SK-N-SH (cell line): Measurements from ENCODE around the gene IL17REL. TPM values are rescaled to one million over a fixed set of nuclear protein-coding genes. Genes with fewer than 3 reads are reported as not detected.

Experiments used
- CTCF ChIA-PET: fragments of 300-600, 350-600 bp; formaldehyde crosslinking; extraction: SDS; loops from one replicate; lab custom pipeline; 2021; lab: Yijun Ruan, JAX
- POLR2A ChIA-PET: fragments of 350-600 bp; sonication (Branson Sonifier 250); formaldehyde crosslinking; extraction: SDS; loops from one replicate; lab custom pipeline; 2020; ENCODE audit warnings: antibody characterized with exemption, inconsistent platforms; lab: Yijun Ruan, JAX
- DNase-seq: peaks from one replicate; pipeline ENCODE4 v3.0.0; 2012
- H2AFZ ChIP-seq: fragments of 200-600 bp; sonication (generic); 2 replicates; pipeline ENCODE4 v1.8.1; 2016; ENCODE audit warnings: antibody characterized with exemption, mild to moderate bottlenecking, low read depth
- H3F3A ChIP-seq: fragments of 200-600 bp; sonication (generic); replicated peaks from 2 replicates; pipeline ENCODE3; 2016; ENCODE audit warnings: antibody characterized with exemption, mild to moderate bottlenecking; ENCODE audit not compliant: insufficient read depth
- H3K27ac ChIP-seq, 2 experiments: fragments of 200-500 bp in 1 of 2; fragments of 200-600 bp in 1 of 2; sonication (Bioruptor generic) in 1 of 2; sonication (generic), shearing (Covaris generic) in 1 of 2; 2 replicates each; pipeline versions ENCODE4 v1.5.1 to v1.6.1; 2014 to 2016; ENCODE audit warnings: low read depth in 2 of 2, inconsistent platforms in 1 of 2, low read length in 1 of 2, mild to moderate bottlenecking in 1 of 2, mixed read lengths in 1 of 2
- H3K27me3 ChIP-seq: fragments of 200-600 bp; sonication (generic), shearing (Covaris generic); 2 replicates; pipeline ENCODE4 v1.6.1; 2016; ENCODE audit warnings: mixed run types; ENCODE audit not compliant: insufficient read depth
- H3K36me3 ChIP-seq, 2 experiments: fragments of 200-500 bp in 1 of 2; fragments of 200-600 bp in 1 of 2; sonication (Bioruptor generic) in 1 of 2; sonication (generic) in 1 of 2; replicated peaks in 1 of 2; 2 replicates each; pipeline versions ENCODE3 to v1.5.1; 2014 to 2016; ENCODE audit warnings: low read length in 1 of 2, mild to moderate bottlenecking in 1 of 2; ENCODE audit not compliant: insufficient read depth in 2 of 2, control insufficient read depth in 1 of 2
- H3K4me1 ChIP-seq, 2 experiments: fragments of 200-500 bp in 1 of 2; fragments of 200-600 bp in 1 of 2; sonication (Bioruptor generic) in 1 of 2; sonication (generic), shearing (Covaris generic) in 1 of 2; 2 replicates each; pipeline versions ENCODE4 v1.5.1 to v1.6.1; 2014 to 2016; ENCODE audit warnings: low read depth in 1 of 2, low read length in 1 of 2, mixed run types in 1 of 2; ENCODE audit not compliant: insufficient read depth in 2 of 2, control insufficient read depth in 1 of 2
- H3K4me2 ChIP-seq: fragments of 200-600 bp; sonication (generic), shearing (Covaris generic); 2 replicates; pipeline ENCODE4 v1.6.1; 2017; ENCODE audit warnings: mixed run types
- H3K4me3 ChIP-seq, 2 experiments: fragments of 200-500 bp in 1 of 2; fragments of 200-600 bp in 1 of 2; sonication (Bioruptor generic) in 1 of 2; sonication (generic), shearing (Covaris generic) in 1 of 2; 2 replicates each; pipeline versions ENCODE4 v1.5.1 to v1.8.1; 2014 to 2016; ENCODE audit warnings: low read depth in 2 of 2, inconsistent platforms in 1 of 2, low read length in 1 of 2, mild to moderate bottlenecking in 1 of 2, mixed read lengths in 1 of 2, moderate library complexity in 1 of 2
- H3K79me2 ChIP-seq: fragments of 200-600 bp; sonication (generic); 2 replicates; pipeline ENCODE4 v1.8.1; 2017; ENCODE audit warnings: mild to moderate bottlenecking; ENCODE audit not compliant: insufficient read depth
- H3K9ac ChIP-seq: fragments of 200-600 bp; sonication (generic); 2 replicates; pipeline ENCODE4 v1.6.1; 2017; ENCODE audit warnings: mixed run types
- H3K9me2 ChIP-seq: fragments of 200-600 bp; sonication (generic); 2 replicates; pipeline ENCODE4 v1.6.1; 2017; ENCODE audit warnings: mixed run types
- H3K9me3 ChIP-seq: fragments of 200-600 bp; sonication (generic); 2 replicates; pipeline ENCODE4 v1.6.1; 2017; ENCODE audit warnings: mixed run types, mild to moderate bottlenecking, moderate library complexity
- H4K20me1 ChIP-seq: fragments of 200-600 bp; sonication (generic); 2 replicates; pipeline ENCODE4 v1.6.1; 2017; ENCODE audit warnings: mild to moderate bottlenecking, mixed run types; ENCODE audit not compliant: insufficient read depth
- CHD2 ChIP-seq: fragments of 150-350 bp; IDR thresholded peaks from 2 replicates; pipeline ENCODE4 v1.6.1; 2018; ENCODE audit warnings: low read length; ENCODE audit not compliant: partially characterized antibody
- CTCF ChIP-seq: fragments of 200-600 bp; sonication (generic); IDR thresholded peaks from 2 replicates; pipeline ENCODE4 v1.6.1; 2017; ENCODE audit warnings: antibody characterized with exemption, mild to moderate bottlenecking, moderate library complexity
- ELF1 ChIP-seq: IDR thresholded peaks from 2 replicates; pipeline ENCODE4 v1.4.0; 2012
- EP300 ChIP-seq, 2 experiments: IDR thresholded peaks; 2 replicates each; pipeline versions ENCODE4 v1.4.0 to v1.6.1; 2012; ENCODE audit warnings: borderline replicate concordance in 1 of 2, low read depth in 1 of 2, low read length in 1 of 2
- FOXJ3 ChIP-seq: sonication (generic); formaldehyde crosslinking; IDR thresholded peaks from 2 replicates; pipeline ENCODE4 v1.5.1; 2020; ENCODE audit warnings: mild to moderate bottlenecking, missing genetic modification reagents
- FOXM1 ChIP-seq: IDR thresholded peaks from 2 replicates; pipeline ENCODE4 v1.4.0; 2012; ENCODE audit warnings: low read depth, mild to moderate bottlenecking
- IRF3 ChIP-seq: fragments of 150-350 bp; IDR thresholded peaks from 2 replicates; pipeline ENCODE4 v1.6.1; 2016; ENCODE audit warnings: mild to moderate bottlenecking, low read depth, low read length
- NRF1 ChIP-seq: IDR thresholded peaks from 2 replicates; pipeline ENCODE4 v1.6.1; 2012; ENCODE audit warnings: low read depth, mild to moderate bottlenecking, low read length
- PBX3 ChIP-seq: IDR thresholded peaks from 2 replicates; pipeline ENCODE4; 2012
- REST ChIP-seq: IDR thresholded peaks from 2 replicates; pipeline ENCODE4 v1.6.1; 2012; ENCODE audit warnings: mild to moderate bottlenecking, low read depth, low read length, moderate library complexity
- RFX5 ChIP-seq: IDR thresholded peaks from 2 replicates; pipeline ENCODE4 v1.6.1; 2012; ENCODE audit warnings: mild to moderate bottlenecking, improper control_type of control experiment, low read length
- RXRA ChIP-seq: IDR thresholded peaks from 2 replicates; pipeline ENCODE4 v1.4.0; 2012; ENCODE audit warnings: low read depth, mild to moderate bottlenecking, borderline replicate concordance
- SMC3 ChIP-seq: IDR thresholded peaks from 2 replicates; pipeline ENCODE4 v1.6.1; 2012; ENCODE audit warnings: low read depth, low read length, improper control_type of control experiment
- TCF12 ChIP-seq: IDR thresholded peaks from 2 replicates; pipeline ENCODE4 v1.4.0; 2012
- TEAD4 ChIP-seq: IDR thresholded peaks from 2 replicates; pipeline ENCODE4 v1.4.0; 2012; ENCODE audit warnings: mild to moderate bottlenecking, borderline replicate concordance; ENCODE audit not compliant: insufficient read depth
- USF1 ChIP-seq: IDR thresholded peaks from 2 replicates; pipeline ENCODE4 v1.4.0; 2012; ENCODE audit warnings: low read depth, borderline replicate concordance
- USF2 ChIP-seq: fragments of 150-350 bp; IDR thresholded peaks from 2 replicates; pipeline ENCODE4 v1.6.1; 2017; ENCODE audit warnings: antibody characterized with exemption, low read length, low read depth, borderline replicate concordance
- YY1 ChIP-seq: IDR thresholded peaks from 2 replicates; pipeline ENCODE4 v1.4.0; 2012; ENCODE audit warnings: low read depth, mild to moderate bottlenecking
- ZBTB33 ChIP-seq: IDR thresholded peaks from 2 replicates; pipeline ENCODE4 v1.4.0; 2012; ENCODE audit warnings: low read depth, borderline replicate concordance
- WGBS: methylation state at CpG from one replicate; pipeline ENCODE4 v1.1.6; 2017; ENCODE audit warnings: low lambda C conversion rate; 5-methylcytosine and 5-hydroxymethylcytosine counted together
- polyA plus RNA-seq, 3 experiments: library from polyadenylated mRNA; depleted of rRNA; stranded (reverse); fragments of >200 nt; gene quantifications; 2 replicates each; pipeline ENCODE4 v1.2.3, GENCODE V29; 2012

Gene IL17REL
- polyA plus RNA-seq, 1 of the 3 experiments (the other 2 are of a cell fraction), result not detected

GRCh38 chr22:50019316-50019715 lies 6.8 kb upstream of the IL17REL start:
- WGBS, result 5% methylated on average over 2 of the region's 3 CpGs
- Histone ChIP-seq H3K27ac (no peak overlapping the region), H2AFZ (no peak overlapping the region), H3K9me3 (no peaks in the 10 kb centered on the region), H3F3A (no peaks in the 10 kb centered on the region), H3K36me3 (no peaks in the 10 kb centered on the region), H3K27me3 (peaks cover 40% of the 10 kb centered on the region), H3K9me2 (no peaks in the 10 kb centered on the region), H3K9ac (no peak overlapping the region), H3K4me1 (no peaks in the 10 kb centered on the region), H4K20me1 (no peaks in the 10 kb centered on the region), H3K79me2 (no peaks in the 10 kb centered on the region), H3K4me2 (no peak overlapping the region), H3K4me3 (no peak overlapping the region)
- TF ChIP-seq NRF1 (no peak), CTCF (no peak), ELF1 (no peak), FOXJ3 (CRISPR knock-in tag) (no peak), RFX5 (no peak), REST (no peak), FOXM1 (no peak), IRF3 (no peak), RXRA (no peak), USF2 (no peak), TCF12 (no peak), ZBTB33 (no peak), PBX3 (no peak), SMC3 (no peak), EP300 (IDR thresholded peaks at IDR 0.05; ENCODE audit: borderline replicate concordance in 1 of 2, low read depth in 1 of 2, low read length in 1 of 2) (no peak), USF1 (no peak), TEAD4 (no peak), YY1 (no peak), CHD2 (no peak)
- POLR2A ChIA-PET, result no interaction called here
- CTCF ChIA-PET, result interaction anchor here (2.7 kb wide), 1 partner anchor 11 kb away, joined by 11 read pairs; no protein-coding TSS in a partner anchor
- DNase-seq, result no peak
